Stimulated activated CD4-positive, alpha-beta T cell treated with anti-CD3 and anti-CD28 coated beads, Interleukin-12 subunit alpha, Interleukin-12 subunit beta, amount 100 ng/mL, for 48 hours (primary cell): Measurements from ENCODE around the gene CES5A.
"Not testable (repeated sequence)": the region's sequence is repeated elsewhere in the genome, so short reads cannot be mapped to it uniquely, and the experiment has no call there.

Source experiments
- DNase-seq, 3 donors: peaks; one replicate each; pipeline ENCODE4 v3.0.0-alpha.2; 2020; ENCODE audit warnings: low read depth in 2 of 3, low spot score in 1 of 3

The CES5A gene

DNA sequence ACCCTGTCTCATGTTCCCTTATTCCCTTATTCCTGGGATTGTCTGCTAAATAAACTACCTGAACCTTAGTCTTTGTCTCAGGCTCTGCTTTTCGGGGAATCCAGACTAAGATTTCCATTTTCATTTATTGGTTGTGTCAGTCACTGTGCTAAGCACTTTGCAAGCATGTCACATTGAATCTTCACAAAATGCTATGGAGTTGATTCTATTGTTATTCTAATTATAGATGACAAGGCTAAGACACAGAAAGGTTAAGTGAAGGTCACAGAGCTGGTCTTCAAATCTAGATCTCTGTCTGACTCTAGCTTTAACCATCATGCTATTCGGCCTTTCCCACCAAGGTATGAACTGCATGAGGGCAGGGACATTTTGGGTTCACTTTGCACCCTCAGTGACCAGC, 13.4 kb upstream of the CES5A start:
- DNase-seq = no peak

DNA sequence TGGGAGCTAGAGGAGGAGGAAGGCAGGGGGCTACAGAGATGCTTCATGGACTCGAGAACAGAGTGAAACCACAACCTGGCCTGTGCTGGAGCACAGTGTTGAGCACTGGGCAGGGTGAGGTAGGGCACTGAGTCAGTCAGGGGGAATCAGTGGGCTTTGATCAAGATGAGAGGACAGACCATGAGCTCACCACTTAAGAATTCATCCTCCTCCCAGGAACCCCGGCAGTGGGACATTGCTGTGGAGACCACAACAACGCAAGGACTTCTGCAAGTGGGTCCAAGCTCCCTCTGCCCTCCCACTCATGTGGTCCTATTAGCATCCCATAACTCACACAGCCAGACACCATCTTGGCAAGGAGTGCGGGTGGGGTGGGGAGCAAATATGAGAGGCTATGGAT, 1.7 kb upstream of the CES5A start:
- DNase-seq = no peak

GRCh38 chr16:55873122-55873521, 2.1 kb downstream of the CES5A start:
- DNase-seq = no peak

- DNase-seq = no peak
These were observed 3.0 kb downstream of the CES5A start for GRCh38 chr16:55872130-55872529.

DNA sequence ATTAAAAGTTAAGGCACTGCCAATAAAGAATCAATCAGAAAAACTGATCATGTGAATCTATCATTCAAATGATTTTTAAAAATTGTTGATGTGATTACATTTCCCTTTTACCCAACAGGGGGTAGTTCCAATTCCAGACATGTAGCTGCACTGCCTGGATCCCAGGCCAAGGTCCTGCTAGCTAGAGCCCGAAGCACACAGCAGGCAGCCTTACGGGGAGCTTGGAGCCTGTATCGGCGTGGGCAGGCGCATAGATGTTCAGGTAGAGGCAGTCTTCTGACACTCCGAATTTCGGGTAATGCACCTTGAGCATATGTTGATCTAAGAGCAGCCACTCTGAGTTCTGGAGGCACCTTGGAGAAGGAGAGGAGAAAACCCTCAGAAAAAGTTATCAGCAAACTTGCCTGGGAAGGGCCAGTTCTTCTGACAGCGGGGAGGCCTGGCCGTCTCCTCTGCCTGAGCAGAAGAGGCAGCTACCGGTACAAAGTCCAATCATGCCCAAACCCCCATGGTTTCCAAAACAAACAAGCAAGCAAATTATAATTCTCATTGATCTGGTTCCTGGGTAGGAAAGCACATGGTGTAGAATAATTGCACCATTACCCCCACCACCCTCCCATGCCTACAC, 3.6 kb downstream of the CES5A start:
- no peak for DNase-seq

- DNase-seq = no peak
These were observed 6.2 kb downstream of the CES5A start for GRCh38 chr16:55868980-55869379.

GRCh38 chr16:55868137-55868536, 7.0 kb downstream of the CES5A start:
- no peak for DNase-seq

GRCh38 chr16:55861288-55861687, 13.9 kb downstream of the CES5A start:
- DNase-seq = no peak

- not testable (repeated sequence) for DNase-seq
These were observed 17.5 kb downstream of the CES5A start for GRCh38 chr16:55857650-55858049.

DNA sequence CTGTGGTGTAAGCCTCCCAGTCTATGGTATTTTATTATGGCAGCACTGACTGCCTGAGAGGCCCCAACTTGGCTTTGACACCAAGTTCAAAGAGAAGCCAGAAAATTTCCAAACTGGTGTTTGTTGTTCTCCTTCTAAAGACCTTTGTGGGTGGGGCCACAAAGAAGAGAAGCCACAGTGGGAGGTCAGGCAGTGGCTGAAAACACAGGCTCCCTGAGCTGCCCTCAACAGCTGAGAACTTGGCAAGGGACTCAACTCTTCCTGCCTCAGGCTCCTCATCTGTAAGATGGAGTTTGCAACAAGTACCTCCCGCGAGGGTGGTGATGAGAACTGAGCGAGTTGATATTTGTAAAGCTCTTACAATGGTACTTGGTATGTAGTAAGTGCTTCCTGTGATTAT, 18.2 kb downstream of the CES5A start:
- no peak for DNase-seq

DNA sequence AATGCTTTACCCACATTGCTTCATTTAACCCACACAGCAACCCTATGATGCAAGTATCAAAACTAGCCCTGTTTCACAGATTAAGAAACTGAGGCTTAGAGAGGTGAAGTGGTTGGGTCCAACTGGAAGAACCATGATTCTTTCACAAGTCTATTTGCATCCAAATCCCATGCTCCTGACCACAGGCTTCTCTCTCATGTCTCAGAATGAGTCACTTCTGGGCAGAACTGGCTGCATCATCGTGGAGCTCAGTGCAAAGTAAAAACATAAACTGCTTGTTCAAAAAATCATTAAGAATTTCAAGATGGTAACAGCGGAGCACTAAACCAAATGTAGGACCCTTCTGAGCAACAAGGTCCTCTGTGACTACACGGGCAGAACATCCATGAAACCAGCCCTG, 22.1 kb downstream of the CES5A start:
- no peak for DNase-seq

DNA sequence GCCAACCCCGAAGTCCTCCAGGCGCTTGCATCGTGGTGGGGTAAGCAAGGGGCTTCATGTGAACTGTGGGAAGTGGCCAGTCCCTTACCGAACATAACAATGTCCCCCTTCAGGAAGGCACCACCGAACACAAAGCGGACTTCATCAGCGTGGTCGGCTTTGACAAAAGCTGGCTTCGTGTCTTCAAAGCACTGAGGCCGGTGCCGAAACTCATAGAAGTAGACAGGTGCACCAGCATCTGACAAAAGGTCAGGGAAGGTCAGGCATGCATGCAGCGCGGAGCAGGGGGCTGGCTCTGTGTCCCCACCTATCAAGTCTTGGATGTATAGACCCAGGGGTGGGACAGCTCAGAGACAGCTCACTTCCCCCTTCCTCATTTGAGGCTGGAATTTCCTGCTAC, 25.6 kb downstream of the CES5A start:
- no peak for DNase-seq

DNA sequence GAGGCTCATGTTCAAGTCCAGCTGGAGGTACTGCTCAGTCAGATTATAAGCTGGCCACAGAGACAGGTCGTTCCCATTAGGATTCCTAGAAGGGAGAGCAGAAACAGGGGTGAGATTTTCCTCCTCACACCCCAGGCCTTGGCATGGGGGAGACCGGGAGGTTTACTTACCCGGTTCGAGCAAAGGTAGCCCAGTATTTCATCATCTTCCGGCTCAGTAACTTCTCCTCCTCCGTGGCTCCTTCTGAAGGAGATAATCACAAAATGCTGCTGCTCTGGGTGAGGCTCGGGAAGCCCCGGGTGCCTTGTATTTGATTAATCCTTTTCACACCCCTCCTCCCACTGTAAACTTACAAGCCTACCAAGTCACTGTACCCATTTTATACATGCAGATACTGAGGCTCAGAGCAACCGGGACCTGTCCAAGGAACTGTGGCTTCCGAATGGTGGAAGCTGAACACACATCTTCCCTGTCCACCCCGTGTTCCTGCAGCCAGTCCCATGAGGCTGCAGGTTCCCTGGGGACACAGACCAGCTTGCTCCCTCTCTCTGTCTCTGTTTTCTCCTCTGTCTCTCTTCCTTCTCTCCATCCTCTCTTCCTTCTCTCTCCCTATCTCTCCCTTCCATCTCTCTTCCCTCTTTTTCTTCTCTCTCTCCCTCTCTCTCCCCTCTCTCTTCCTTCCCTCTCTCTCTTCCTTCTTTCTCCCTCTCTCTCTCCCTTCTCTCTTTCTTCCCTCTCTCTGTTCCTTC, 28.4 kb downstream of the CES5A start:
- no peak for DNase-seq

GRCh38 chr16:55843105-55843395, 32.1 kb downstream of the CES5A start:
- no peak for DNase-seq

- peak in 1 of 3 donors; percentile 35 for DNase-seq
These were observed 32.6 kb downstream of the CES5A start for GRCh38 chr16:55842369-55843104.

DNA sequence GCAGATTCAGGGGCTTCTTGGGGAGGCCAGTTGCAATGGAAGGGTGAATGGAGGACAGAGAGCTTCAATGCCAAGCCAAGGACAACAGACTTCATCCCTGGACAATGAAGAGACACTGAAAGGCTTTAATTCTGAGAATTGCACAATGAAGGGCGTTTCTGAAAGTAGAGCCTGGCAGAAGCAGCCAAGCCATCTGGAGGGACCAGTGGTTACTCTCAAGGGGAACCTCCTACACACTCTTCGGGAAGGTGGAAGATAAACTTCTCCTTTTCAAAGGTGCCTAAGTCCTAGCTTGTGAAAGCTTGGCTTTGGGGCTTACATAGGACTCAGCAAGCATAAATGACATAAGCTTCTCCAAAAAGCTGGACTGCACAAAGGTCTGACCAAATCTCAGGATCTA, 36.1 kb downstream of the CES5A start:
- no peak for DNase-seq

GRCh38 chr16:55836158-55836611, 39.0 kb downstream of the CES5A start:
- no peak for DNase-seq

GRCh38 chr16:55835581-55835980, 39.6 kb downstream of the CES5A start:
- DNase-seq = no peak

DNA sequence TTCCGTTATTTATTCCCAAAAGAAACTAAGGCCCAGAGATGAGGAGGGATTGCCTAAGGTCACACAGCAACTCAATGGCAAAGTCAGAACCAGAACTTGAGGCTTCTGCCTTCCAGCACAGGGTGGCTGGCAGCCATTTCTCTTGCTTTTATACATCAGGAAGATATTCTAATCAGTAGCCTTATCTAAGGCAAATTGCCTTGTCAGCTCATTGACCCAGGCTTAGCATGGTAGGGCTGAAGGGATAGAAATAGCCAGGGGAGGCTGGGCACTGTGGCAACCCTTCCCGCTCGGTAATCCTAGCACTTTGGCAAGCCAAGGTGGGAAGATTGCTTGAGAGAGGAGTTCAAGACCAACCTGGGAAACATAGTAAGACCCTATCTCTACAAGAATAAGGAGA, 40.0 kb downstream of the CES5A start:
- not testable (repeated sequence) for DNase-seq

DNA sequence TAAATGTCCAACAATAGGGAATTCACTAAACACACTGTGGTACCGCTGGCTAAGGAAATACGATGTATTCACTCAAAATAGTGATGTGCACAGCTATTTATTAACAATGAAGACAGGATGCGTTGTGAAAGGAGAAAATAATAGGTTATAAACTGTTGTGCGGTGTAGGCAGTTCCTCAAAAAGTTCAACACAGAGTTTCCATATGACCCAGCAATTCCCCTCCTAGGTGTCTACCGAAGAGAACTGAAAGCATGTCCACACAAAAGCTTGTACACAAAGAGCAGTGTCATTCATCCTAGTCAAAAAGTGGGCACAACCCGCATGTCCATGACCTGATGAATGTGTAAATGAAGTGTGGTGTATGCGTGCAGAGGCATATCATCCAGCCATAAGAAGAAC, 41.1 kb downstream of the CES5A start:
- DNase-seq = no peak

DNA sequence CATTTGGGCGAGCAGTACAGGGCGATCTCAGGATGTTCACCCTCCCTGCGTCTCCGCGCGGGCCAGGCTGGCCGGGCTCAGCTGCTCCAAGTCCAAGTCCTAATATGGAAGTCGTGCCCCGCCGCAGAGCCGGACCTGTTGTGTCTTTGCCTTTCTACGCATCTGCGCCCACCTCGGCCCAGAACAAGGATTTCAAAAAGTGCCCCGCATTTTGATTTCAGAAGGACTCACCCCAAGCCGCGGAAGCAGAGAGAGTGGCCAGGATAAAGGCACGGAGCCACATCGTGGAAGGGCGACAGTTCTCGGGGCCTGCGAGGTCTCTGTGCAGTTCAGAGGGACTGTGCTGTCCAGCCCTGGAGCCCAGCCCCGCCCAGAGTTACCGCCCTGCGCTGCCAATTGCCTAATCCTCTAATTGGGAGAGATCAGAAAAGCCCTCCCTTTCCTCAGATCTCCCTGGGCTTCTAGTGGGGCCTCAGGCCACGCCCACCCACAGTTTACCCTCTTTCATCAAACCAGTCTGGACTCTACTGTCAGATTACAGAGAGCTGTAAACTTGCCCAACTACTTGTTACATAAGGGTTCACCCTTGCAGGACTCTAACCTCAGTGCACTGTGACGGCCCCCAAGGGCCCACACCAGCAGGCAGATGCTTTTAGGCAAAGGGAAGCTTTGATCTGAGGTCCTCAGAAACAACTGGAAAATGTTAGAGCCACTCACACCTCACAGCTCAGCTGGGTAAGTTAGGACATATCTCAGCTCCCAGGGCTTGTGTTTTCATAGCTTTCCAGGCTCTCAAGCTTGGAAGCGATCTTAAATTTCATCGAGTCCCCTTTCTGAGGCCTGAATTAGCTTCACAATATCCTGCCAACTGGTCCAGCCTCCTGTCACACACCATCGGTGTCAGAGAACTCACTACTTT, 42.1 kb downstream of the CES5A start, which contains the start of gene CES1:
Gene CES1 (minus strand): TSS at position 324 of the 919 bp plus-strand sequence. CDS start 41 bp downstream, at position 283.
- no peak for DNase-seq
